Right lung (tissue), 5 donors: ENCODE measurements around the gene PSMD5. TPM values are rescaled to one million over a fixed set of nuclear protein-coding genes. Genes with fewer than 3 reads are reported as not detected.

ENCODE experiments used
- DNase-seq, 2 donors: peaks; one replicate each; pipeline ENCODE4 v3.0.0-alpha.2; 2013
- polyA plus RNA-seq, 5 donors: library from polyadenylated mRNA; unstranded; fragments of 120-200 nt; gene quantifications; one replicate each; pipeline versions ENCODE4 v1.2.1 to v1.2.3, GENCODE V29; 2013; ENCODE audit warnings: inconsistent platforms in 1 of 5, low replicate concordance in 1 of 5; ENCODE audit not compliant: insufficient read length in 5 of 5, insufficient read depth in 1 of 5

PSMD5 gene
- polyA plus RNA-seq, 5 donors: 33.4 to 47.0 (median 42.3) TPM

DNA sequence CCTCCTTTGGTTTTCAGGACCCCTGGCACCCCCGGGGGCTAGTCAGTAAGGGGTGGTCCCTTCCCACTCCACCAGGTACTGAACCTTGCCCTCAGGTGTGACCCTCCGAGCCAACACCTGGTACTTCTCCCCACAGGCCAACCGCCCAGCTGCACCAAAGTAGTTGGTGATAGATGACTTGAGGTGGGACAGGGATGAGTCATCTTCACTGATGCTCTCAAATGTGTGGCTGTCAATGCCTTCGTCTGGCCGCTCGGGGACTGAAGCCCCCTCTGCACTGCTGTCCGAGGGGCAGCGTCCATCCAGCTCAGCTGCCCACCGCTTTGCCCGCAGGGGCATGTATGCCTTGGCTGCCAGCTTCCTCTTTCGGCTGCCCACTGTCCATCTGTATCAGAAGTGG, 15.2 kb upstream of the PSMD5 start:
- DNase-seq: no peak

DNA sequence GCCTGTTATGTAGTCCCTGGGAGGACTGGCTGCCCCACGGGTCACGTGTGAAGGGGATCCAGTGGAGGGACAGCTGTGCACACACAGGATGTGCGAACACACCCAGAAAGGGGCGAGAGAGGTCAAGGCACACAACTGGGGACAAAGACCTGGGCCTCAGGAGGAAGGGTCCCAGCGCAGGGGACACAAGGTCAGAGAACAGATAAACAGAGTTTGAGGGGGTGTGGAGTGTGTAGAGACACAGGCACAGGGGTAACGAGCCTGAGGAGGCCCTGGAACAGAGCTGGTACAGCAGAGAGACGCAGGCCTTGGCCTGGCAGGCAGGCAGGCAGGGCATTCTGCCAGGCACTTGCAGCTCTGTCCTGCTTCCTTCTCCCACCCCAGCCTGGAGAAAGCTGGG, 14.8 kb upstream of the PSMD5 start:
- no peak for DNase-seq

DNA sequence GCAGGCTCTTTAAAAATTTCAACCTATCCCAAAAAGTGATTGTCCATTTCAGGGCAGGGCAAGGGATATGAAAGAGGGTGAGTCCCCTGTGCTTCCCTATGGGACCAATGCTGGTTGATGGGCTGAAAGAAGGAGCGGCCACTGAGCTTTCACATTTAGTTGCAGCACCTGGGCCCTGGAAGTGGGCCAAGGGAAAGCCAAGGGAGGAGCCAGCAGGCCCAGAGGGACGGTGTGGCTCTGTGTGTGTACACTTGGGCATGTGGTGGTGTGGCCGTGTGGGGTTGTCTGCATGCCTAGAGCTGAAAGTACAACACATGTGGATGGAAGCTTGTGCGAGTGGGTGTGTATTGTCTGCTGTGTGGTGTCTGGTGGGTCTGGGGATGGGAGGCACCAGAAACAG, 14.0 kb upstream of the PSMD5 start:
- no peak for DNase-seq

DNA sequence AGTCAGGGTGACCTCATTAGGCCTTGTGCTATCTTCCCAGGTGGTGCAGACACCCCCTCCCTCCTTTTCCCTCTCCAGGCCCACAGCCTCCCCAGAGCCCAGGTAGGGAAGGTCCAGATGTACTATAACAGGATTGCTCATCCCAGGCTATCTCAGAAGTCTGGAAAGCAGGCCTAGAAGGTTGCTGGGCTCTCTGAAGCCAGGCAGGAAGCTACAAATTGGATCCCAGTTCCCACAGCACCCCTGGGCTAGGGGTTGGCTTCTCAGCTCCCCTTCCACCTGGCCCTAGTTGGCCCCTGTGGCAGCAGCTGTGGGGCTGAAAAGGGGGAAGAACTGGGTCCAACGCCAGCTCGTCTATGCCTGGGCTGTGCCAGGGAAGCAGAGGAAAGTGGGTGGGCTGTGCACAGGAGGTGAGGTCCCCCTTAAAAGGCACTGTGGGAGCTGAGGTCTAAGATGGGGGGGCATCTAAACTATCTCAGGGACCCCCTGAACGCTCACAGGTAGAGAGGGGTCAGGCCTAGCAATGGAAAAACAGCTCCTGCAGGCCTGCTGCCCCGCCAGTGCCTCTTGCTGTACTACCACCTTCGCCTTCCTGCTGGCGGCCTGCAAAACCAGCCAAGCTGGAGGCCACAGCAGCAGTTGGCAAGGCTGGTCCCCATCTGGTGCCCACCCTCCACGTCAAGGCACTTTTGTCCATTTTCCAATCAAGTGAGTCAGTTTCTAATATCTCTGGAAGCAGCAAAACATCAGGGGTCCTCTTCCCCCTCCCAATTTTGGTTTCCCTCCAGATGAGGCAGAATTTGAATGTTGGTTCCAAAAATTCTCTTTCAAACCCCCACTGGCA, 13.3 kb upstream of the PSMD5 start:
- no peak for DNase-seq

DNA sequence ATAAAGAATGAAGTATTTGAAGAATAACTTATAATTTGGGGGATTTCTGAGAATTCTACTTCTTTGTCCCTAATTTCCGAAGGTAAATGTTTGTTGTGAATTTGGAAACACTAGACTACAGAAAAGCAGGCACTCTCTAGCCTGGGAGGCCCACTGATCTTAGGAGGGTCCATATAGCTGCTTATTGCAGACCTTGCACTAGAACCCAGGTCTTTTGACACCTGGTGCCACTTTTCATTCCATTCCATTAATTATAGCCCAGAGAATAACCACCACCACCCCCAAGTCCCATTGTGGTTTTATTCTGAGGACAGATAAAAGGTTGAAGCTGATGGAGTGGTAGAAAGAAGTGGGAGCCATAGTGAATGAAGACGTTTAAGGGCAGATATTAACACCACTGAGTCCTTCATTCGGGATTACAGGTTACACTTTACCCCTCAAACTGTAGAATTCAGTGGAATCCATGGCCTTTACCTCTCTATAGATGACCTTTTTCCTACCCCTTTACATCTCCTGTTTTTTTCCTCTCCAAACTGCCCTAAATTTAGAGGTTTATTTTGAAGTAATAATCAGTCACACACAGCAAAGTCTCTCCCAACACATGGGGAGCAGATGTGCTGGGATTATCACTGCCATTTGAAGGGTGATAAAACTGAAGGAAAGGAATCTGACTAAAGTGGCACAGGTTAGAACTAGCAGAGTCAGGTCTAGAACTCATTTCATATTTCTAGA, 12.0 kb upstream of the PSMD5 start:
- DNase-seq: no peak

DNA sequence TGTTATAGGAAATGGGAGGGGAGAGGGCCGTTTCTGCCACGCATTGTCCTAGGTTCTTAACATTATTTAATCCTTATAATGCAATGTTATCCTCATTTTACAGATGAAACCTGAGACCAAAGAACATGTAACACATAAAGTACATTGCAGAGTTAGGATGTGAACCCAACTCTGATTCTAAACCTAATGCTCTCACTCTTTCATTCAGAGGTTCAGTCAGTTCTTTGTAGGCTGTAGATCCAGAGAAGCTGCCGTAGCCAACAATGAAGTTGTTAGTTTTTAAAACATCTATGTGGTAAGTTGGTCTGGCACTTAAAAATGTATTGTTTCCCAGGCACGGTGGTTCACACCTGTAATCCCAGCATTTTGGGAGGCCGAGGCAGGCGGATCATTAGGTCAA, 10.5 kb upstream of the PSMD5 start:
- DNase-seq: no peak

DNA sequence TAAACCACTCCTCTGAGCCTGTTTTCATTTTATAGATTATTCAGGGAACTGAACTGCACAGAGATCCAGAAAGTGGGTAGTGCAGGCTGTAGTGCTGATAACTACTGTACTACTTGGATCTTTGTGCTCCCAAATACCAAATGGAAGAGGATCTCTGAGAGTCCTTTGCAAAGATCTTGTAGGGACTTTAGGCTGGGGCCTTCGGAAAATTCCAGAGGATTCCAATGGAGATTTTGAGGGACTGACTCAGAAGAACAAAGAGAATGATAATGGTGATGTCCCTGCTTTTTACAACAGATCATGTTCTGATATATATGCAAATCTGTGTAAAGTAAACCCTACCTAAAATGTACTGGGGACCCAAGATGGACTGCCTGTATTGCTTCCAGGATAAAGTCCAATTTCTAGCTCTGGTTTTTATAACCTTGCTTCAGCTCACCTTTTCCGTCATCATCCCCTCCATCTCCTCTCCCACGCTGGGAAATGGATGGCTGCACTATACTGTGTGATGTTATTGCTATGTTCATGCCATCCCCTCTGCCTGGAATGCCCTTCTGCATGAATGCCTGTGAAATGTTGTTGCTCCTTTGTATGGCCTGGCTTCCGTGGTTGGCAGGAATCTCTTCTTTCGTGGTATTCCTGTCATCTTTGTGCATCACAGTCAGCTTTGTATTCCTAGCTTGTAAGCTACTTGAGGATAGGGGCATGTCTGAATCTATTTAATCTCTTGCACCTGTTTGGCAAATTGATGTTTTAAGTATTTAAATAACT, 9.7 kb upstream of the PSMD5 start:
- no peak for DNase-seq

DNA sequence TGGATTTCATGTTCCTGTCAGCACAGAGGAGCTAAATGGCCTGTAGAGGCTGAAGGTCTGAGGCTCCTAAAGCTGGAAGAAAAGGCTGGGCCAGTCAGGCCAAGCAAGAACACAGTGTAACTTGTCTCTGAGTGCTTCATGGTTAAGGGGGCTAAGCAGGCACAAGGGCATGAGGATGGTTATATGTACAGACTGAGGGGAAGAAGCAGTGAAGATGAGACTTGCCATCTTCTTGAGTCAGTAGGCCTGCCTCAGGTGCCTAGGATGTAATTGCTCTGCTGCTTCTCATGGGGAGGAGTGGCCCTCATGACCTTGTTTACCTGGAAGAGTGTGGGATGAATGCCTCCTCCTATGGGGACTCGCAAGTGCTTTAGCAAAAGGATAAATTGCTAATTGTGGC, 8.7 kb upstream of the PSMD5 start:
- DNase-seq: no peak

DNA sequence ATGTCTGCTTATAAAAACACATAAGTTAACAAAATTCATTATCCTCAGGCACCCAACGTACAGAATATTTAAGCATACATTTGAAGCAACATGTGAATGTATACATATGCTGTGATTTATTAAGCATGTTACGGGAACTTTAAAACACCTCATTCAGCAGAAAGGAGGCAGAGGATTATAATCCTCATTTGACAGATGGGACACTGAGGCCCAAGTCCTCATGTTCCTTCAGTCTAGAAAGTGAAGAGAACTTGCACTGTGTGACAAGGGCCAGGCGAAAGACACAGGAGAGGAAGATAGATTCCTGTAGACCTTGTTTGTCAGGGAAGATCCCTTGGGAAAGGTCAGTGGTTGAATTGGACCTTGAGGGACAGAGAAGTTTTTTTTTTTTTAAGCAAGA, 7.6 kb upstream of the PSMD5 start:
- DNase-seq: no peak

DNA sequence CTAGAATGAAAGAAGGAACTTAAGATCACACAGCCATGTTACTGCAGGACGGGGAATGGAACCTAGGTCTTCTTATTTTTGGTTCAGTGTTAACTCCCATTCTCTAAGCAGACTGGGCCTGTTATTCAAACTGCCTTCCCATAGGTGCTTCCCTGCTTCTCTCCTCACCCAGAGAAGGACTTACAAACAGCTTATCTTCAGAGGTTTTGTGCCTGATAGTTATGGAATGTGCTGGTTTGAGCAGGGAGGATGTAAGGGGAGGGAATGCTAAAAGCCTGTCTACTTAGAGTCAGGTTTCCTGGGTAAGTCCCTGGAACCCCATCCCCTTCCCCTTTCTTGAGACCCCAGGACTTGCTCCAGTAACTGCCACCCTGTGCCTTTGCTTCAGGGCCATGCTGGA, 4.2 kb upstream of the PSMD5 start:
- DNase-seq: no peak

DNA sequence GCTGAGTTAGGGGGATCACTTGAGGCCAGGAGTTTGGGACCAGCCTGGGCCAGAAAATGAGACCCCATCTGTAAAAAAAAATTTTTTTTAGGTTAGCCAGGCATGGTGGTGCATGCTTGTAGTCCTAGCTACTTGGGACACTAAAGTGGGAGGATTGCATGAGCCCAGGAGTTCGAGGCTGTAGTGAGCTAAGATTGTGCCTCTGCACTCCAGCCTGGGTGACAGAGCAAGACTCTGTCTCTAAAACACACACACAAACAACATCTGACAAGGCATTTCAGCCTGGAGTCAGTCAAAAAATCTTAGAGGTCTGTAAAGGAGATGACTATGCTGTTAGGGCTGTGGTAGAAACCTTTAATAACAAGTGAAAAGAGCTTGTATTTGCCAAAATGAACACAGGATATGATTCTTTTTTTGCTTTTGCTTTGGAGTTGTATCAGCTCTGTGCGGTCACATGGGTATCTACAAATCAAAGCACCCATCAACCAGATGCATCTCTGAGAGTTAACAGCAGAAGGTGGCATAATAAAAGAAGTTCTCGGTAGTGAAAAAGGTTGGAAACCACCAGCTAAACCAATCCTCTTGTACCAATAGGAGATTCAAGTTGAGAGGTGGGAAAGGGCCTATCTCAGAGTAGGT, 3.6 kb upstream of the PSMD5 start:
- DNase-seq: no peak

DNA sequence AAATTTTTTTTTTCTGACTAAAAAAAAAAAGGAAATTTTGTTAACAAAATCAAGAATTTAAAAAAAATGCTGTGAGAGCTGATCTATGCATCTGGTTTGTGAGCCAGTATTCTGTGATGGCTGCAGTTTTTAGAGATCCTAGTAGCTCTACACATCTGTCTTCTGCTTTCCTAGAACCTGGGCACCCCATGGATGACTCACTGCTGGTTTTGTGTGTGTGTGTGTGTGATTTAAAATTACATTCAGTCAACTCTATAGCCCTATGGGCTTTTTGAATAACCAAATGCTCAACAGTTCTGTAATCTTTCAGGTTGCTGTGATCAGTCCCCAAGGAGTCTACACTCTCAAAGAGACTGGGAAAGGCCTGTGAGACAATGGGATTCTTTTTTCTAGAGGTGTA, 2.5 kb upstream of the PSMD5 start:
- no peak for DNase-seq

DNA sequence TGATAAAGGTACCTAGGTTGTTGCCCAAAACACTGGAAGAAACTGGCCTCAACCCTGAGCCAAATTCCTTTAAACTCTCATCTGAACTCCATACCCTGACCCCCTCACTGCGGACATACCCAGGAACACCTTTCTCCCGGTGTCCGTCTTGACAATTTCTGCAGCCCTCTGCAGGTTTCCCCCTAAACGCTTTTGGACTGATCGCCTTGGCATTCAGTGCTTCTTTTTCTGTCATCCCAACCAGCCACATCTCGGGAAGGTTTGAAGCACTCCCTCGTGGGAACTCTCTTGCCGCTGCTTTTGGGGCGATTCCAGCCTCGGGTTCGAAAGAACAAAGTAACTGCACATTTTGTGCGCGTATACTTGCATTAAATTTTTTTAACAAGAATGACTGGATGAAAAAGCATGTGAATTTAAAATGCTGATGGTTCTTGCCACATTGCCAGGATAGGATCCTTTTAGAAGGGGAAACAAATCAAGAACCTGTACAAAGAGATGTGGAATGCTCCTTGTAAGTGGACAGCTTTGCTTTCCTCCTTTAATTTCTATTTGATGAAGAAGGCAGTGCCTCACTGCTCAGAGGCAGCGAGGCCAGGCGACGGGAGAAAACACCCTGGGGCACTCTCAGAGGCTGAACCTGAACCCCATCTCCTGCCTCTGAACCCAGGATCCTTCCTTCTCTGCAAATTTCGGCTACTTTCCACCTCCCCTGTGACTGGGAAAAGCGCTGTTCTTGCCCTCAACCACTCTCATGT, 615 bp downstream of the PSMD5 start:
- peak in 1 of 2 donors; percentile 9 for DNase-seq

DNA sequence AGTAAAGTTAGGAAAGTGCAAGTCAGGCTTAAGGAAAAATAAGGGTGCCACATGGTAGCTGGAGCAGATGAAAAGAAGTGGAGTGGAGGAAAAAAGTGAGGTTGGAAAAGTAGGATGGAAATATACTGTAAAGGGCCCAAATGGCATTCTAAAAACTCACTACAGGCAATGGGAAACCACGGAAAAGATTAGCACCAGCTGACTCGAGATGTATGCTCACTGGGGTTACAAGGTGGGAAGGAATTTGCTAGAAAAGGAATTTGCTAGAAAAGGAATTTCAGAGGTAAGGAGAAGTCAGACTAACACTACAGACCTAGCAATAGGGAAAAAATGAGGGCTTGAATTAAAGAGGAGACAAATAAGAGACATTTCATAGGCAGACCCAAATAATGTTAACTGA, 3.6 kb downstream of the PSMD5 start:
- no peak for DNase-seq

DNA sequence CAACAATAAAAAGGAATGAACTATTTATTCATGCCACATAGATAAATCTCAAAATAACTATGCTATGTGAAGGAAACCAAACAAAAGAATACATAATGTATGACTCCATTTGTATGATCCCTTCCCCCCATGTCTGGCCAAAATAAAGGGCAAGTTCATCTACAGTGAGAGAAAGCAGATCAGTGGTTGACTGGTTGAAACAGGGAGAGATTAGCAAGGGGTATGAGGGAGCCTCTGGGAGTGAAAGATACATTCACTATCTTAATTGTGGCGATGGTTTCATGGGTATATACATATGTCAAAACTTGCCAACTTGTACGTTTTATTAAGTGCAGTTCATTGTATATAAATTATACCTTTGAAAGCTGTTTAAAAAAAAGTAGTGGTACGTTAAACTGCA, 4.8 kb downstream of the PSMD5 start:
- DNase-seq: no peak

DNA sequence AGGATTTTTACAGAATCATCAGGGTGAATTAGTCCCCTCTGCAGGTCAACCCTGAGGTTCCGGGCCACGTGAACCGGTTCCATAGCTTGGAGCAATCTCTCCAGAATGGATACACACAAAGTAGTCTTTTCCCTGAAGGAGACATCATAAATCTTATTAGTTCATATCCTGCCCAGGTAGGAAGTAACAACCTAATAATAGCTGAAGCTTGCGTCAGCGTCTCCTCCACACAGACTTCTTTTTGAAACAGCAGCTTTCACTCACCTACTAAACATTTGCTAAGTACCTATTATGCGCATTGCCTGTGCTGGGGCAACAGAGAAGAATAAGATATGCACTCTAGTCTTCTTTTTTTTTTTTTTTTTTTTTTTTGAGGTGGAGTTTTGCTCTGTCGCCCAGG, 9.4 kb downstream of the PSMD5 start:
- DNase-seq: no peak

DNA sequence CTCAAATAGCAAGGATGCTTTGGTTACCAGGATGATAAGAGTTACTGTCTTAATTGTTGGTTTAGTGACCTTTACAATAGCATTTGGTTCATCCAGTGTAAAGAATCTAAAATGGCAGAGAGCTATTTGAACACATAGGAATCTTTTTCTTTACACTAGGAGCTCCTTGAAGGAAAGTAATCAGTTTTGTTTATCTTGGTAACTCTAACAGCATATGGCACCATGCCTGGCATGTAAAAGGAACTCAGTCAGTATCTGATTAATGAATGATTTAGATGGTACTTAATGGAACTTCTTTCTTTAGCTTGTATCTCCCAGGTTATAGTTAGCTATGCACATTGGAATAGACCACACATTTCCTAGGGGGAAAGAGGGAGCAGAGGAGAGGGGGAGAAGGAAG, 9.9 kb downstream of the PSMD5 start:
- DNase-seq: no peak

DNA sequence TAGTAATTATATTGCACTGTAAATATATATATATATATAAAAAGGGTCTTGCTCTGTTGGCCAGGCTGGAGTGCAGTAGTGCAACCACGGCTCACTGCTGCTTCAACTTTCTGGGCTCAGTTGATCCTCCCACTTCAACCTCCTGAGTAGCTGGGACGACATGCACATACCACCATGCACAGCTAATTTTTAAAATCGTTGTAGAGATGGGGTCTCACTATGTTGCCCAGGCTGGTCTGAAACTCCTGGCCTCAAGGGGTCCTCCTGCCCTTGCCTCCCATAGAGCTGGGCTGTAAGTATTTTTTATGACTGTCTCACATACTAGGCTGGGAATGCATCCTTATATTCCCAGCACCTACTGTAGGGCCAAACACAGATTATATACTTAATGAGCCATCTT, 11.9 kb downstream of the PSMD5 start:
- DNase-seq: no peak

DNA sequence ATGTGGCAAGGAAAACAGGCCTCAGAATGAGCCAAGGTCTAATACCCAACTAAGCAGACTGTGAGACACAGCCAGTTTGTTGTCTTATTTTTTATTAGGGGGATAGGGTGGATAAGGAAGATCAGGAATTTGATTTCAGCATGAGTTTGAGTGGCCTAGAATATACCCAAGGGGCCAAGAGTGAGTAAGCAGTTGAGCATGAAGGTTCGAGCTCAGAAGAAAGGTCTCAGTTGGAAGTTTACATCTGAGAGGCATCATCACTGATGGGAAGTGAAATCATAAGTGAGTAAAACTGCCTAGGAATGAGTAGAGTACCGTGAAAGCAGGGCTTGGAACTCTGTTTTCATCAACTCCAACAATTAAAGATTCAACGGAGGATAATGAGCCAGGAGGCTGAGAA, 12.6 kb downstream of the PSMD5 start:
- DNase-seq: no peak

DNA sequence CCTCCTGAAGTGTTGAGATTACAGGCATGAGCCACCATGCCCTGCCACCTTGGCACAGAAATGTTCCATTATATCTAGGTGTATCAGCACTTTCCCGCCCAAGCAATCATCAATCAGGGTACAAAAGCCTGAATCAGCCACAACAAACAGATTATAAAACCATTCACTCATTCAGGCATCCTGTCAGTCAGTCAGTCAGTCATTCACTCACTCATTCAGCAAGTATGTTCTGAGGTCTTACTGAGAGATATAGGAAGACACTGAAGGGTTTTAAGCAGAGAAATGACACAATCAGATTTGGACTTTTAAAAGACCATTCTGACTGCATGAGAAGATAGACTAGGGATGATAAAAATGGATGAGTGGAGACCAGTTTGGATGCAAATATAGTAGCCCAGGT, 13.1 kb downstream of the PSMD5 start:
- no peak for DNase-seq

DNA sequence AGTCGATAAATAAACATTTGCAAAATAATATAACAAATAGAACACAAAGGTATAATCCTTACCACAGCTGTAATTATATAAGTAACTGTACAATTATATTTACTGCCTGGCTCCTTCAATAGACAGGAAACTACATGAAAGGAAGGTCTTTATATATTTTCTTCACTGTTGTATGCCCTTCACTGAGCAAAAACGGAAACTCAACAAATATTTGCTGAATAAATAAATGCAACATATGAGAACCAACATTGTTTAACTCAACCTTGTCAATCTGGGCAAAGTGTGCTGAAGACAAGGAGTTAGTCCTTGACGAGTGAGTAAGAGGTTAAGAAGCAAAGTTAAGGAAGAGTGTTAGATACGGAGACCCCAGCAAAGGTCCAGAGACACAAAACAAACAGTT, 22.6 kb downstream of the PSMD5 start:
- DNase-seq: no peak

DNA sequence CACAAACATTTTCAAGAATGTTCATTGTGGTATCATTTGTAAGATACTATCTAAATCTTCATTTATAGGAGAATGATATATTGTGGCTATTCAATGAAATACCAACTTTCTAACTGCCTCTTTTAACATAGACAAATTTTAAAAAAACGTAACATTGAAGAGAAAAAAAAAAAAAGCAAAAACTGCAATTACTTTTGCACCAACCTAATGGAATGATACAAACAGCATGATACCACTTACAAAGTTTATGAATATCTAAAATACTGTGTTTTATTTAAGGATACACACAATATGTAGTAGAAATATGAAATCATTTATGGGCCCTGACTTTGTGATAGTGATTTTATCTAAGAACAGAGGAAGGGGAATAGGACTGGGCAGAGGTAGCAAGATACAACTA, 24.1 kb downstream of the PSMD5 start:
- DNase-seq: no peak
